WTC11 (cell line): ENCODE data around the gene ROR2. TPM values are rescaled to one million over a fixed set of nuclear protein-coding genes. Genes with fewer than 3 reads are reported as not detected.

Experiments
- ATAC-seq: fragments of 200-7000 bp; cut with Tn5 transposase; 2 replicates; pipeline ENCODE4 v1.10.0; 2021; ENCODE audit warnings: mild to moderate bottlenecking, moderate library complexity
- CTCF ChIA-PET: fragments of 300-600 bp; sonication (Branson Sonifier 250); formaldehyde crosslinking; loops from one replicate; lab custom pipeline; 2021; ENCODE audit warnings: antibody characterized with exemption; lab: Charles Lee
- POLR2A ChIA-PET: fragments of 350-600 bp; sonication (Branson Sonifier 250); formaldehyde crosslinking; loops from one replicate; lab custom pipeline; 2021; ENCODE audit warnings: antibody characterized with exemption; lab: Charles Lee
- DNase-seq: peaks from one replicate; pipeline ENCODE4 v3.0.0; 2021; ENCODE audit warnings: low spot score
- H3K27ac Mint-ChIP-seq: 2 replicates; pipeline ENCODE4 v1.8.0; 2021; ENCODE audit warnings: mixed read lengths
- H3K27me3 Mint-ChIP-seq: 2 replicates; pipeline ENCODE4 v1.8.0; 2021; ENCODE audit warnings: low read depth, mild to moderate bottlenecking, moderate library complexity, mixed read lengths
- H3K36me3 Mint-ChIP-seq: 2 replicates; pipeline ENCODE4 v1.8.0; 2021; ENCODE audit warnings: mixed read lengths
- H3K4me1 Mint-ChIP-seq: 2 replicates; pipeline ENCODE4 v1.8.0; 2022; ENCODE audit warnings: mixed read lengths
- H3K4me3 Mint-ChIP-seq: 2 replicates; pipeline ENCODE4 v1.8.0; 2021; ENCODE audit warnings: mild to moderate bottlenecking, moderate library complexity, mixed read lengths
- H3K9me3 Mint-ChIP-seq: 2 replicates; pipeline ENCODE4 v1.8.0; 2021; ENCODE audit warnings: mixed read lengths
- AFF4 ChIP-seq: sonication (generic); formaldehyde crosslinking; IDR thresholded peaks from 2 replicates; pipeline ENCODE4 v1.8.1; 2023; ENCODE audit warnings: mild to moderate bottlenecking, missing genetic modification reagents, borderline replicate concordance
- ARID4B ChIP-seq: sonication (generic); formaldehyde crosslinking; IDR thresholded peaks from 2 replicates; pipeline ENCODE4 v1.8.0; 2023; ENCODE audit warnings: missing genetic modification reagents, mild to moderate bottlenecking, borderline replicate concordance
- ATF1 ChIP-seq: sonication (generic); formaldehyde crosslinking; IDR thresholded peaks from 2 replicates; pipeline ENCODE4 v1.8.1; 2023; ENCODE audit warnings: mild to moderate bottlenecking, moderate library complexity, missing genetic modification reagents
- ATF2 ChIP-seq: sonication (generic); formaldehyde crosslinking; IDR thresholded peaks from 2 replicates; pipeline ENCODE4 v1.8.1; 2022; ENCODE audit warnings: low read depth, missing genetic modification reagents, borderline replicate concordance
- CTCF ChIP-seq: fragments of 200-600 bp; IDR thresholded peaks from 2 replicates; pipeline ENCODE4 v1.8.0; 2022; ENCODE audit warnings: antibody characterized with exemption
- E2F1 ChIP-seq: sonication (generic); formaldehyde crosslinking; IDR thresholded peaks from 2 replicates; pipeline ENCODE4 v1.8.0; 2022; ENCODE audit warnings: mild to moderate bottlenecking, missing genetic modification reagents
- E2F4 ChIP-seq: sonication (generic); formaldehyde crosslinking; IDR thresholded peaks from 2 replicates; pipeline ENCODE4 v1.8.1; 2022; ENCODE audit warnings: low read depth, mild to moderate bottlenecking, moderate library complexity, missing genetic modification reagents, borderline replicate concordance
- IRF2 ChIP-seq: sonication (generic); formaldehyde crosslinking; IDR thresholded peaks from 2 replicates; pipeline ENCODE4 v1.8.0; 2022; ENCODE audit warnings: low read depth, missing genetic modification reagents, borderline replicate concordance
- JUN ChIP-seq: sonication (generic); formaldehyde crosslinking; IDR thresholded peaks from 2 replicates; pipeline ENCODE4 v1.8.0; 2023; ENCODE audit warnings: mild to moderate bottlenecking, missing genetic modification reagents
- KAT7 ChIP-seq: sonication (generic); formaldehyde crosslinking; IDR thresholded peaks from 2 replicates; pipeline ENCODE4 v1.8.1; 2023; ENCODE audit warnings: missing genetic modification reagents, mild to moderate bottlenecking, borderline replicate concordance
- PRDM15 ChIP-seq: sonication (generic); formaldehyde crosslinking; IDR thresholded peaks from 2 replicates; pipeline ENCODE4 v1.8.0; 2022; ENCODE audit warnings: missing genetic modification reagents
- SOX15 ChIP-seq: fragments of 250-450 bp; sonication (Bioruptor Pico); IDR thresholded peaks from 2 replicates; pipeline ENCODE4 v1.9.0; 2021; ENCODE audit warnings: mild to moderate bottlenecking
- ZNF121 ChIP-seq: sonication (generic); formaldehyde crosslinking; IDR thresholded peaks from 2 replicates; pipeline ENCODE4 v1.8.0; 2023; ENCODE audit warnings: missing genetic modification reagents
- ZNF263 ChIP-seq: sonication (generic); formaldehyde crosslinking; IDR thresholded peaks from 2 replicates; pipeline ENCODE4 v1.8.1; 2022; ENCODE audit warnings: low read depth, mild to moderate bottlenecking, moderate library complexity, missing genetic modification reagents
- total RNA-seq: library from RNA; stranded (reverse); gene quantifications from 3 replicates; pipeline ENCODE4 v1.2.3, GENCODE V29; 2021

The ROR2 gene
- total RNA-seq, 1 experiment from 2014 or later, result 19.8 TPM

GRCh38 chr9:91725651-91726050 is 224.4 kb downstream of the ROR2 start (continued):
- TF ChIP-seq IRF2 (CRISPR knock-in tag), result no peak
- no peak for TF ChIP-seq CTCF
- no peak for TF ChIP-seq KAT7 (CRISPR knock-in tag)
- no peak for TF ChIP-seq E2F1 (CRISPR knock-in tag)

- ChIA-PET CTCF (no interaction called here), POLR2A (no interaction called here)
- no peak overlapping the region for H3K4me3 Mint-ChIP-seq
- H3K9me3 Mint-ChIP-seq, result no peaks in the 10 kb centered on the region
- H3K27me3 Mint-ChIP-seq, result no peaks in the 10 kb centered on the region
- H3K27ac Mint-ChIP-seq, result no peak overlapping the region
- DNase-seq (no peak), ATAC-seq (no peak)
- peaks cover 16% of the 10 kb centered on the region for H3K4me1 Mint-ChIP-seq
- H3K36me3 Mint-ChIP-seq, result peaks cover 7% of the 10 kb centered on the region; the same call in 1 of the 2 replicates
- no peak for TF ChIP-seq ZNF263 (CRISPR knock-in tag)
- TF ChIP-seq ARID4B (CRISPR knock-in tag), result no peak
- no peak for TF ChIP-seq AFF4 (CRISPR knock-in tag)
- no peak for TF ChIP-seq E2F4
- TF ChIP-seq ATF2, result no peak
- TF ChIP-seq ZNF121 (CRISPR knock-in tag), result no peak
- no peak for TF ChIP-seq JUN (CRISPR knock-in tag)
- TF ChIP-seq E2F1 (CRISPR knock-in tag), result no peak
- no peak for TF ChIP-seq ATF1 (CRISPR knock-in tag)
- no peak for TF ChIP-seq PRDM15 (CRISPR knock-in tag)
- no peak for TF ChIP-seq SOX15
Observed at GRCh38 chr9:91724609-91725505, 225.2 kb downstream of the ROR2 start.
